HepG2 (cell line): Measurements from ENCODE around the gene DUSP7. TPM values are rescaled to one million over a fixed set of nuclear protein-coding genes. Genes with fewer than 3 reads are reported as not detected.

ENCODE experiments used
- AHR ChIP-seq: IDR thresholded peaks from 2 replicates; pipeline ENCODE4 v1.6.1; 2018; ENCODE audit warnings: missing genetic modification reagents, missing compliant biosample characterization
- CCAR2 ChIP-seq: fragments of 200-400 bp; formaldehyde crosslinking; optimal IDR thresholded peaks from 2 replicates; pipeline ENCODE3; 2018; ENCODE audit warnings: low read depth, mild to moderate bottlenecking, low read length, moderate library complexity
- CHCHD3 ChIP-seq: sonication (generic); formaldehyde crosslinking; IDR thresholded peaks from 2 replicates; pipeline ENCODE4 v1.8.0; 2022; ENCODE audit warnings: mild to moderate bottlenecking, missing genetic modification reagents, moderate library complexity
- CREBL2 ChIP-seq: sonication (generic); formaldehyde crosslinking; IDR thresholded peaks from 2 replicates; pipeline ENCODE4 v1.8.1; 2023; ENCODE audit warnings: missing genetic modification reagents, mild to moderate bottlenecking, borderline replicate concordance
- DRAP1 ChIP-seq: IDR thresholded peaks from 2 replicates; pipeline ENCODE4 v1.6.1; 2016; ENCODE audit warnings: missing genetic modification reagents, missing compliant biosample characterization
- FOXC1 ChIP-seq: sonication (generic); formaldehyde crosslinking; IDR thresholded peaks from 2 replicates; pipeline ENCODE4 v1.8.0; 2022; ENCODE audit warnings: mild to moderate bottlenecking, missing genetic modification reagents, borderline replicate concordance
- HNF1B ChIP-seq: sonication (generic); formaldehyde crosslinking; IDR thresholded peaks from 2 replicates; pipeline ENCODE4 v1.5.1; 2020; ENCODE audit warnings: mild to moderate bottlenecking, moderate library complexity, missing genetic modification reagents
- KAT8 ChIP-seq: IDR thresholded peaks from 2 replicates; pipeline ENCODE4 v1.6.1; 2016; ENCODE audit warnings: missing genetic modification reagents, missing compliant biosample characterization
- ONECUT2 ChIP-seq: sonication (generic); formaldehyde crosslinking; IDR thresholded peaks from 2 replicates; pipeline ENCODE4 v1.4.0; 2020; ENCODE audit warnings: missing genetic modification reagents
- SNRNP70 ChIP-seq: fragments of 200-400 bp; formaldehyde crosslinking; IDR thresholded peaks from 2 replicates; pipeline ENCODE4 v1.6.1; 2017; ENCODE audit warnings: mild to moderate bottlenecking, low read depth, low read length, moderate library complexity
- TCF7L2 ChIP-seq: IDR thresholded peaks from 2 replicates; pipeline ENCODE4 v1.6.1; 2011; ENCODE audit warnings: mild to moderate bottlenecking, low read depth, low read length, moderate library complexity
- ZMAT3 ChIP-seq: sonication (generic); formaldehyde crosslinking; conservative IDR thresholded peaks from 2 replicates; pipeline ENCODE4 v1.7.0; 2021; ENCODE audit warnings: missing genetic modification reagents
- ZNF24 ChIP-seq: fragments of 450-650 bp; IDR thresholded peaks from 2 replicates; pipeline ENCODE4 v1.6.1; 2017; ENCODE audit warnings: antibody characterized with exemption, mild to moderate bottlenecking
- ZNF251 ChIP-seq: sonication (generic); formaldehyde crosslinking; IDR thresholded peaks from 2 replicates; pipeline ENCODE4 v1.9.0; 2021; ENCODE audit warnings: mild to moderate bottlenecking, missing genetic modification reagents
- ZNF367 ChIP-seq: sonication (generic); formaldehyde crosslinking; IDR thresholded peaks from 2 replicates; pipeline ENCODE4 v1.4.0; 2020; ENCODE audit warnings: missing genetic modification reagents, borderline replicate concordance
- ZNF572 ChIP-seq: sonication (generic); formaldehyde crosslinking; IDR thresholded peaks from 2 replicates; pipeline ENCODE4 v1.5.1; 2020; ENCODE audit warnings: mild to moderate bottlenecking, missing genetic modification reagents
- ZNF670 ChIP-seq: sonication (generic); formaldehyde crosslinking; IDR thresholded peaks from 2 replicates; pipeline ENCODE4 v1.8.0; 2022; ENCODE audit warnings: mild to moderate bottlenecking, missing genetic modification reagents, borderline replicate concordance
- ZNF766 ChIP-seq: sonication (generic); formaldehyde crosslinking; IDR thresholded peaks from 2 replicates; pipeline ENCODE4 v1.5.0; 2020; ENCODE audit warnings: missing genetic modification reagents, borderline replicate concordance
- ZNF790 ChIP-seq: sonication (generic); formaldehyde crosslinking; IDR thresholded peaks from 2 replicates; pipeline ENCODE4 v1.8.0; 2022; ENCODE audit warnings: missing genetic modification reagents, mild to moderate bottlenecking, borderline replicate concordance
- polyA plus RNA-seq, 8 experiments: library from polyadenylated mRNA; depleted of rRNA in 3 of 8; stranded (reverse) in 7 of 8; unstranded in 1 of 8; fragments of >200 nt; fragmentation: Illumina TruSeq in 4 of 8; extraction: Trizol in 4 of 8; gene quantifications; 2 replicates each; pipeline versions ENCODE4 v1.2.1 to v1.2.3, GENCODE V29; 2011 to 2016; ENCODE audit warnings: low read depth in 4 of 8, missing spikeins in 1 of 8, mixed read lengths in 1 of 8; ENCODE audit not compliant: insufficient read depth in 1 of 8
- total RNA-seq, 5 experiments: library from RNA; depleted of rRNA; stranded (reverse); fragments of >200 nt; fragmentation: Illumina TruSeq; extraction: Trizol; gene quantifications; 2 replicates each; pipeline ENCODE4 v1.2.3, GENCODE V29; 2016; ENCODE audit warnings: low read depth in 1 of 5
- TF ChIP-seq, protein P1 (sequence below): sonication (generic); formaldehyde crosslinking; IDR thresholded peaks from 2 replicates; pipeline ENCODE4 v1.5.0; 2020; ENCODE audit warnings: missing genetic modification reagents
- TF ChIP-seq, protein P2 (sequence below): sonication (generic); formaldehyde crosslinking; IDR thresholded peaks from 2 replicates; pipeline ENCODE4 v1.5.0; 2020; ENCODE audit warnings: missing genetic modification reagents
- TF ChIP-seq, protein P3 (sequence below): IDR thresholded peaks from 2 replicates; pipeline ENCODE4 v1.6.1; 2016

The DUSP7 gene
- total and polyA plus RNA-seq, 2 of the 13 experiments (the other 11 are each of a cell fraction or from before 2014, with no cell fraction given): 6.6 to 8.8 TPM

- TF ChIP-seq AHR (CRISPR knock-in tag) (peak; percentile 83; the same call in 1 of the 2 replicates), ZNF24 (no peak), ZNF670 (CRISPR knock-in tag) (peak; percentile 64; the same call in 1 of the 2 replicates), DRAP1 (CRISPR knock-in tag) (no peak), CREBL2 (peak; percentile 98; the same call in 1 of the 2 replicates), TCF7L2 (no peak), ZMAT3 (peak; percentile 77; the same call in 1 of the 2 replicates), ZNF251 (CRISPR knock-in tag) (0 out of 2 replicates have a peak, but pooled peaks have one; percentile 50), ZNF572 (CRISPR knock-in tag) (0 out of 2 replicates have a peak, but pooled peaks have one; percentile 15), ONECUT2 (CRISPR knock-in tag) (peak; percentile 45; the same call in 1 of the 2 replicates), SNRNP70 (no peak), ZNF766 (CRISPR knock-in tag) (peak; percentile 95), FOXC1 (peak; percentile 95), HNF1B (CRISPR knock-in tag) (0 out of 2 replicates have a peak, but pooled peaks have one; percentile 20), KAT8 (CRISPR knock-in tag) (peak; percentile 38; the same call in 1 of the 2 replicates), CHCHD3 (no peak; the same call in 1 of the 2 replicates), CCAR2 (no peak), ZNF367 (CRISPR knock-in tag) (no peak; the same call in 1 of the 2 replicates), ZNF790 (CRISPR knock-in tag) (peak; percentile 87; the same call in 1 of the 2 replicates)
- TF ChIP-seq, protein P1, sequence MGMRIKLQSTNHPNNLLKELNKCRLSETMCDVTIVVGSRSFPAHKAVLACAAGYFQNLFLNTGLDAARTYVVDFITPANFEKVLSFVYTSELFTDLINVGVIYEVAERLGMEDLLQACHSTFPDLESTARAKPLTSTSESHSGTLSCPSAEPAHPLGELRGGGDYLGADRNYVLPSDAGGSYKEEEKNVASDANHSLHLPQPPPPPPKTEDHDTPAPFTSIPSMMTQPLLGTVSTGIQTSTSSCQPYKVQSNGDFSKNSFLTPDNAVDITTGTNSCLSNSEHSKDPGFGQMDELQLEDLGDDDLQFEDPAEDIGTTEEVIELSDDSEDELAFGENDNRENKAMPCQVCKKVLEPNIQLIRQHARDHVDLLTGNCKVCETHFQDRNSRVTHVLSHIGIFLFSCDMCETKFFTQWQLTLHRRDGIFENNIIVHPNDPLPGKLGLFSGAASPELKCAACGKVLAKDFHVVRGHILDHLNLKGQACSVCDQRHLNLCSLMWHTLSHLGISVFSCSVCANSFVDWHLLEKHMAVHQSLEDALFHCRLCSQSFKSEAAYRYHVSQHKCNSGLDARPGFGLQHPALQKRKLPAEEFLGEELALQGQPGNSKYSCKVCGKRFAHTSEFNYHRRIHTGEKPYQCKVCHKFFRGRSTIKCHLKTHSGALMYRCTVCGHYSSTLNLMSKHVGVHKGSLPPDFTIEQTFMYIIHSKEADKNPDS: peak; percentile 44; the same call in 1 of the 2 replicates
- TF ChIP-seq, protein P2, sequence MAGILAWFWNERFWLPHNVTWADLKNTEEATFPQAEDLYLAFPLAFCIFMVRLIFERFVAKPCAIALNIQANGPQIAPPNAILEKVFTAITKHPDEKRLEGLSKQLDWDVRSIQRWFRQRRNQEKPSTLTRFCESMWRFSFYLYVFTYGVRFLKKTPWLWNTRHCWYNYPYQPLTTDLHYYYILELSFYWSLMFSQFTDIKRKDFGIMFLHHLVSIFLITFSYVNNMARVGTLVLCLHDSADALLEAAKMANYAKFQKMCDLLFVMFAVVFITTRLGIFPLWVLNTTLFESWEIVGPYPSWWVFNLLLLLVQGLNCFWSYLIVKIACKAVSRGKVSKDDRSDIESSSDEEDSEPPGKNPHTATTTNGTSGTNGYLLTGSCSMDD: peak; percentile 77; the same call in 1 of the 2 replicates
- TF ChIP-seq, protein P3, sequence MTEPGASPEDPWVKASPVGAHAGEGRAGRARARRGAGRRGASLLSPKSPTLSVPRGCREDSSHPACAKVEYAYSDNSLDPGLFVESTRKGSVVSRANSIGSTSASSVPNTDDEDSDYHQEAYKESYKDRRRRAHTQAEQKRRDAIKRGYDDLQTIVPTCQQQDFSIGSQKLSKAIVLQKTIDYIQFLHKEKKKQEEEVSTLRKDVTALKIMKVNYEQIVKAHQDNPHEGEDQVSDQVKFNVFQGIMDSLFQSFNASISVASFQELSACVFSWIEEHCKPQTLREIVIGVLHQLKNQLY (CRISPR knock-in tag): no peak
Observed at GRCh38 chr3:52055537-52056351, 627 bp downstream of the DUSP7 start (continued).
